Left lung (tissue), 10 donors: ENCODE measurements around the gene ZNF136. TPM values are rescaled to one million over a fixed set of nuclear protein-coding genes. Genes with fewer than 3 reads are reported as not detected.

Experiments used
- ATAC-seq: fragments of 200-7000 bp; cut with Tn5 transposase; one replicate; pipeline ENCODE4 v1.9.1; 2020; ENCODE audit warnings: moderate library complexity
- DNase-seq, 4 donors: peaks; one replicate each; pipeline ENCODE4 v3.0.0-alpha.2; 2013 to 2020
- H3K27ac ChIP-seq, 2 donors: fragments of 200-600 bp; sonication (generic) in 1 of 2; one replicate each; pipeline versions ENCODE4 v1.5.0 to v1.8.0; 2020 to 2021
- H3K27me3 ChIP-seq, 2 donors: fragments of 200-600 bp; sonication (generic) in 1 of 2; one replicate each; pipeline versions ENCODE4 v1.5.0 to v1.8.0; 2020 to 2021
- H3K36me3 ChIP-seq, 2 donors: fragments of 200-600 bp; sonication (generic) in 1 of 2; one replicate each; pipeline versions ENCODE4 v1.5.0 to v1.8.0; 2020 to 2021
- H3K4me1 ChIP-seq, 2 donors: fragments of 200-600 bp; one replicate each; pipeline ENCODE4 v1.8.0; 2021
- H3K4me3 ChIP-seq, 2 donors: fragments of 200-600 bp; sonication (generic) in 1 of 2; one replicate each; pipeline versions ENCODE4 v1.5.0 to v1.8.0; 2020 to 2021; ENCODE audit warnings: mild to moderate bottlenecking in 1 of 2
- H3K9me3 ChIP-seq, 2 donors: fragments of 200-600 bp; sonication (generic) in 1 of 2; one replicate each; pipeline versions ENCODE4 v1.5.0 to v1.8.0; 2020 to 2021
- intact Hi-C, 2 donors: fragments of 100-400 bp; cut with DNase I; formaldehyde crosslinking; loops; one replicate each; pipeline versions ENCODE4 v1.11.2 to v1.14.2; 2022
- polyA plus RNA-seq, 6 donors: library from polyadenylated mRNA; unstranded; fragments of 120-200 nt; gene quantifications; one replicate each; pipeline ENCODE4 v1.2.1, GENCODE V29; 2013; ENCODE audit not compliant: insufficient read length in 6 of 6
- total RNA-seq, 2 donors: library from RNA; stranded (reverse); fragmentation: NEBNext Ultra II Directional; extraction: Animal tissue kit (Norgen Biotek cat#: 25700); gene quantifications; one replicate each; pipeline ENCODE4 v1.2.1, GENCODE V29; 2021
- TF ChIP-seq, protein P1 (sequence below), 2 donors: fragments of 200-600 bp; sonication (generic) in 1 of 2; IDR thresholded peaks; one replicate each; pipeline versions ENCODE4 v1.5.0 to v1.8.0; 2021; ENCODE audit warnings: antibody characterized with exemption in 2 of 2
- donor health status: DM: no; HTN: yes; CAD: no.
- donor health status: DM: no; HTN: no; CAD: no.

The ZNF136 gene
- total and polyA plus RNA-seq, 8 donors: 8.9 to 18.3 (median 15.2) TPM

GRCh38 chr19:12156223-12157058 lies 6.5 kb upstream of the ZNF136 start, which contains the start of gene ZNF625:
Gene ZNF625 (minus strand): TSS chr19:12156734. CDS start chr19:12156558, 176 bp downstream.
- intact Hi-C loops: no loop called here
- peak within 1 kb of the TSS; percentile 68 to 99 for H3K4me3 ChIP-seq
- H3K27ac ChIP-seq: peak within 1 kb of the TSS; percentile 45 to 79
- no peaks in the 10 kb centered on the region for H3K9me3 ChIP-seq
- H3K36me3 ChIP-seq: no peaks in the 10 kb centered on the region
- peak; percentile 99 for ATAC-seq
- peak; percentile 86 to 94 (median 92) for DNase-seq
- TF ChIP-seq, protein P1, sequence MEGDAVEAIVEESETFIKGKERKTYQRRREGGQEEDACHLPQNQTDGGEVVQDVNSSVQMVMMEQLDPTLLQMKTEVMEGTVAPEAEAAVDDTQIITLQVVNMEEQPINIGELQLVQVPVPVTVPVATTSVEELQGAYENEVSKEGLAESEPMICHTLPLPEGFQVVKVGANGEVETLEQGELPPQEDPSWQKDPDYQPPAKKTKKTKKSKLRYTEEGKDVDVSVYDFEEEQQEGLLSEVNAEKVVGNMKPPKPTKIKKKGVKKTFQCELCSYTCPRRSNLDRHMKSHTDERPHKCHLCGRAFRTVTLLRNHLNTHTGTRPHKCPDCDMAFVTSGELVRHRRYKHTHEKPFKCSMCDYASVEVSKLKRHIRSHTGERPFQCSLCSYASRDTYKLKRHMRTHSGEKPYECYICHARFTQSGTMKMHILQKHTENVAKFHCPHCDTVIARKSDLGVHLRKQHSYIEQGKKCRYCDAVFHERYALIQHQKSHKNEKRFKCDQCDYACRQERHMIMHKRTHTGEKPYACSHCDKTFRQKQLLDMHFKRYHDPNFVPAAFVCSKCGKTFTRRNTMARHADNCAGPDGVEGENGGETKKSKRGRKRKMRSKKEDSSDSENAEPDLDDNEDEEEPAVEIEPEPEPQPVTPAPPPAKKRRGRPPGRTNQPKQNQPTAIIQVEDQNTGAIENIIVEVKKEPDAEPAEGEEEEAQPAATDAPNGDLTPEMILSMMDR (IDR thresholded peaks at IDR 0.05): no peak
- H3K27me3 ChIP-seq: peaks cover 0 to 5% of the 10 kb centered on the region in 2 donors
- H3K4me1 ChIP-seq: peaks cover 0 to 19% of the 10 kb centered on the region in 2 donors

DNA sequence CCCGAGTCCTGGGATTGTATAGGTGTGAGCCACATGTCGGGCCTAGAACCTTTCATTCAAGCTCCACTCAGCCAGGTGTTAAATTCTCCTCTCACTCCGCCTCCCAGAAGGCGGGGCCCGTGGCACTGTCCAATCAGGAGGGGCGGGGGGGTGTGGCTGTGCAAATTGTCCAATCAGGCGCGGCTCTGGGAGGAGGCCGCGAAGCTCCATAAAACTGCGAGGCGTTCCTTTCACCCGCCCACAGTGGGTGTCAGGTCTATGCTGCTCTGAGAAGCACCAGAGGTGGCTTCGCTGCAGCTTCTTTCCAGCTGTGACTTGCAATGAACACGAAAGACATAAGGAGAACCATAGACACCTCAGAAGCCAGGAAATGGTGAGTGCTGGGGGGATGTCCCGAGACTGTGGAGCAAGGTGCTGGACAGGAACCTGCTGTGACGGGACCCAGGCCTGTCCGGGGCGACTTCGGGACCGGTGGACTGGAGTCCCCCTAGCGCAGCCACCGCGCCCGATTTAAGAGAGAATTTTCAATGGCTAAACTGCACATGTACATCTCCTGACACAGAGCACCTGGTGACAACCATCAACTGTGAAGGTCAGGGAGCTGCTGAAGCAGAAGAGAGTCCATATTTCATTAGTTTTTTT lies 3.0 kb upstream of the ZNF136 start:
- DNase-seq: no peak
- H3K27ac ChIP-seq: no peak overlapping the region
- no peak overlapping the region for H3K4me3 ChIP-seq
- no peaks in the 10 kb centered on the region for H3K9me3 ChIP-seq
- peaks cover 10 to 34% of the 10 kb centered on the region in 2 donors for H3K4me1 ChIP-seq
- TF ChIP-seq, protein P1 (IDR thresholded peaks at IDR 0.05): no peak
- no peak for ATAC-seq
- intact Hi-C loops: no loop called here
- H3K27me3 ChIP-seq: peaks cover 0 to 5% of the 10 kb centered on the region in 2 donors
- no peaks in the 10 kb centered on the region for H3K36me3 ChIP-seq

GRCh38 chr19:12162513-12162881 lies 399 bp upstream of the ZNF136 start:
- intact Hi-C loops: no loop called here
- H3K9me3 ChIP-seq: no peaks in the 10 kb centered on the region
- H3K36me3 ChIP-seq: no peaks in the 10 kb centered on the region
- no peak for ATAC-seq
- TF ChIP-seq, protein P1 (IDR thresholded peaks at IDR 0.05): no peak
- H3K4me3 ChIP-seq: peak overlapping the region; percentile 57 to 81
- DNase-seq: no peak
- peak overlapping the region; percentile 90 to 92 for H3K27ac ChIP-seq
- H3K27me3 ChIP-seq: no peaks in the 10 kb centered on the region
- H3K4me1 ChIP-seq: peaks cover 10 to 33% of the 10 kb centered on the region in 2 donors

GRCh38 chr19:12163826-12164225 lies 930 bp downstream of the ZNF136 start:
- Histone ChIP-seq H3K27me3 (no peaks in the 10 kb centered on the region), H3K4me1 (peaks cover 10 to 33% of the 10 kb centered on the region in 2 donors), H3K36me3 (peaks cover 0 to 5% of the 10 kb centered on the region in 2 donors), H3K9me3 (no peaks in the 10 kb centered on the region), H3K27ac (peak overlapping the region; percentile 90 to 92), H3K4me3 (peak overlapping the region; percentile 57 to 81)
- TF ChIP-seq, protein P1 (IDR thresholded peaks at IDR 0.05): no peak
- ATAC-seq (no peak), DNase-seq (no peak)
- intact Hi-C loops: no loop called here

DNA sequence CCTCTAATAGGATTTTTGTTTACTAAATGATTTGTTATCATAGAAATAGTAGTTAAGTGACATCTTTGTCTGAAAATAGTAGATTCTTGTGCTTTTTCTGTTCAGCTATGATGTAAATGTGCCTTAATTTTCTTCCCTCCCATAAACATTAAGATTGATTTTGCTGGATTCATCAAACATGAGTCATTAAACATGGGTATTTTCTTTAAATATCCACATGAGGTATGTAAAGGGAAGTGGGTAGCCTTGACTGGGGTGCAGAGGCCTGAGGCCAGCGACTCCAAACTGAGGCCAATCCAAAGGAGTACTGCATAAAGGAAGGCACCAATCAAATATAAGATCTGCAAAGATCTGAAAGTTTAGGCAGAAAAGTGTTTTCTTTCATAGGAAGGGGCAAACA lies 3.7 kb downstream of the ZNF136 start:
- peaks cover 10 to 33% of the 10 kb centered on the region in 2 donors for H3K4me1 ChIP-seq
- TF ChIP-seq, protein P1 (IDR thresholded peaks at IDR 0.05): no peak
- DNase-seq (no peak), ATAC-seq (no peak)
- H3K4me3 ChIP-seq: no peak overlapping the region
- H3K27ac ChIP-seq: peak overlapping the region in 1 of 2 donors; percentile 4
- peaks cover 0 to 27% of the 10 kb centered on the region in 2 donors for H3K36me3 ChIP-seq
- intact Hi-C loops: no loop called here
- H3K9me3 ChIP-seq: no peaks in the 10 kb centered on the region
- no peaks in the 10 kb centered on the region for H3K27me3 ChIP-seq
